HG02938 (cell line): Measurements from ENCODE around the gene PPP6R2.

Experiments
- ATAC-seq: cut with Tn5 transposase; IDR thresholded peaks from one replicate; pipeline ENCODE4 v1.9.1; 2021; ENCODE audit warnings: mild to moderate bottlenecking, moderate library complexity; ENCODE audit not compliant: unreplicated experiment

The PPP6R2 gene

DNA sequence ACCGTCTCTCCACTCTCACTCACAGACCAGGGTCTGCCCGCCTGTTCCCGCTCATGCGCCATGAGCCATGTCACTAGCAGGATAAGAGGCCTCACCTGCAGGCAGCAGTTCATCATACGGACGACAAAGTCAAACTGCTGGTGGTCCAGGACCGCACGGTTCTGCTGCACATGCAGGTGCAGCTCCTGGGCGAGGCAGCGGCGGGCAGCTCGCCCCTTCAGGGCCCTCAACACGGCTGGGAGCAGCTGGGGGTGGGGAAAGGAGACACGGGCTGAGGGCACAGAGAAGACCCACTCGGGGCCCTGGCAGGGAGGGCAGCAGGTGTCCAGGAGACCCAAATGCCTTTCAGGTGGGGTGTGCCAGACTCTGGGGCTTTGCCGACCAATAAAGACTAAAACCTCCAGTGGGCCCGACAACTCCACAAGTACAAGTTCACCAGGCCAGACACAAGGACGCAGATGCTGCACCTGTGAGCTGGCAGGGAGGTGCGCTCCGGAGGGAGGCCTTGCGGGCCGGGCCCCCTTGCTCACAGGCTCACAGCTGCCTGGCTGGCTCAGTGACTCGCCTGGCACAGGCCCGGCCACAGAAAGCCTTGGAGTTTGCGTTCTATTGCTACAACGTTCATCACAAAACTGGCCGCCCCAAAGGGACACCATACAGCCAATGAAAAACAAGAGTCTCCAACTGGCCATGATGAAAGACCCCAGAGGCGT, 120.2 kb downstream of the PPP6R2 start:
- no peak for ATAC-seq

DNA sequence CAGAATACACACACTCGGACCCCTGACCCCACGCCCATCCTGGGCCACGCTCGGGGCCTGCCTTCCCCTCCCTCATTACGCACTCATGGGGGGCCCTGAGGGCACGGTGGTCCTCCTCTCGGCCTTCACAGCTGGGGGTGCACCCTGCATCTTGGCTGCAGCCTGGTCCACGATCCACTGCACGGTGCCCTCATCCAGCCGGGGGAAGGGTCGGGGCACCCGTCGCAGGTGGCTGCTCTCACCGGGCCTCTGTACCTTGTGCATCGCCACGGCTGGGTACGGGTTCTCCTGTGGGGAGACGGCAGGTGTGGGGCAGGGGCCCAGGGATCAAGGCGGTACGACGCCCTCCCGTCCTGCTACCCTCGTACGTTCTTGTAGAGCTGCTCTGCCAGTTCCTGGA, 121.3 kb downstream of the PPP6R2 start:
- ATAC-seq: no peak

DNA sequence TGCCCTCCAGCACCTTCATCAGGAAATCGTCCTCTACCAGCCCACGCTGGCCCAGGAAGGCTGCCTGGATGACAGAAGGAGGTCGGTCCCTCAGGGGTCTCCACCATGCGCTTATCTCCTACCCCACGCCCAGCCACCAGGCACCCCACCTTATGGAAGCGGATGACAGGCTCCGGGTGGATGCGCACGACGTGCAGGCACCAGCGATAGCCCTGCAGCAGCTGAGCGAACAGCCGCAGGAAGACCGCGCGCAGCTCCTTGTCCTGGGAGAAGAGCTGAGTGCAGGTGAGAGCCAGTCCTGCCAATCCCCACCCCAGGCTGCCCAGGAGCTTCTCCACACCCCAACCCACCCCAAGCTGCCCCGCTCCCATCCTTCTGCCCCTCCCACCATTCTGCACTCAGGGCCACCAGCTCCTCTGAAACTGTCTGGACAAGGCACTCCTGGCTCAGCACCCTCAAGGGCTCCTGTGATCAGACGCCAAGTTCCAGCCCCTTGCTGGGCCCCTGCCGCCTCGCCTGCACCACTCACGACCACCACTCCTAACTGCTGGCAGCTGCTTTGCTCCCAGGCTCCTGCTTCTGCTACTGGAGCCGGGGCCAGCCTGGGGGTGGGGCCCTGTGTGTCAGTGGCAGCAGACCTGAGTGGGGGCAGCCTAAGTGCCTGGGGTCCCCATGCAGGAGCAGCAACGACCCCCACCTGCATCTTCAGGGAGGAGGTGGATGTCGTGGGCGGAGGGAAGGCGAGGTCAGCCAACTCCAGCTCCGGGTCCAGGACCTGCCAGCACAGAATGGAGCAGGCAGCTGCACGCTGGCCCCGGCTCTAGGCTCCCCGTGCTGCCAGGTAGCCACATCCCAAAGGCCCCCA, 122.2 kb downstream of the PPP6R2 start:
- no peak for ATAC-seq

DNA sequence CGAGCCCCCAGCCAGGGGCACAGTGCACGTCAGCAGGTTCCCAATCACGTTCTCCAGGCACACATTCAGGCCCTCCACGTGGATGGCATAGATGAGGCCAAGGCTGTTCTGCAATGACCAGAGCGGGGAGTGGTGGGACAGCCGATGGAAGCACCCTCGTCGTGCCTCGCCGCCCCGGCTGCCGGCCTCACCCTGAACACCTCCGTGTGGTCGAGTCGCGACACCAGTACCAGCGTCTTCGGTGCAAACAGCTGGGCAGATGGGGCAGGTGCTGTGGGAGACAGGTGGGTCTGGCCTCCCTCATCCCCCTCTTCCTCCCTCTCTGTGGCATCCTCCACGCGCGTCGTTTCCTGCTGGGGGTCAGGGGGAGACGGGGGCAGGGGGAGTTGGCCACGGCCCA, 124.2 kb downstream of the PPP6R2 start:
- ATAC-seq: no peak

DNA sequence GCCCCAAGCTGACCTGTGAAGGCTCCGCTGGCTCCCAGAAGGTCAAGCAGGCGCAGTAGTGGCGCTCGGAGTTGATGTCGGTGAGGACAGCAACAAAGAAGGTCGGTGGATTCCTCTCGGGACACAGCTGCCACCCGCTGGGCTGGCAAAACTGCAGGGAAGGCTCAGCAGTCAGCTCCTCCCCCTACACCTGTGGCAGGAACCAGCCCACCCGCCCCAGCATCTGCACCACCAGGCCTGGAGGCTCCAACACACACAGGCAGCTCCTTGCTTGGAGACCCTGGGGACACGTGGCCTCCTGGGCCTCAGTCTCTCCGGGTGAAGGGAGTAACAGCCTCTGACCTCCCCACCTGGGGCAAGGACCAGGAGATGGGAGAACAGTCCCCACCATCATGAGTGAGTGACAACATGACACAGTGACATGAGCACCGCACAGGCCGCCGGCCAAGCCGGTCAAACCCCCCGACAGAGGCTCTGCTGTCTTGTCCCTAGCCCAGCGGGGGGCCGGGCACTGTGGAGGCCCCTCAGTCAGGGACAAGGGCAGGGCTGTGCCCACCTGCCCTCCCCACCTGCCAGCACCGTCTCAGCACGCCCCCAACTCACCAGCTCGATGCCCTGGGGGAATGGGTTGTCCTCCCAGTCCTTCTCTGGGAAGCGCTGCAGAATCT, 124.8 kb downstream of the PPP6R2 start:
- ATAC-seq: no peak

DNA sequence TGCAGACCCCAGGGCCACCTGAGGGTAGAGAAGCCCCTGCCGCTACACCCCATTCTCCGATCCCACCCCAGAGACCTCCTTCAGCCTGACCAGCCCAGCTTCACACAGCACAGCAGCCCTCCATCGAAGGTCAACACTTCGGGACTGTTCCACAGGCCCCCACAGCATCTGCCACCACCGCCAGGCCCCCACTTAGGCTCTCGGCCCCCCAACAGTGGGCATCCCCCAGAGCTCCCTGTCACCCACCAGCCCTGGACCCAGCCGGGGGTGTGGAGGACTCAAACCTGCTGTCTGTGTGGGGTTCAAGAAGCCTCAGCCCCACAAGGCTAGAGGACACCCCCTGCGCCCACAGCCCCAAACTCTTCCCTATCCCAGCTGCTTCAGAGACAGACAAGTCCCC, 125.5 kb downstream of the PPP6R2 start:
- ATAC-seq: no peak

DNA sequence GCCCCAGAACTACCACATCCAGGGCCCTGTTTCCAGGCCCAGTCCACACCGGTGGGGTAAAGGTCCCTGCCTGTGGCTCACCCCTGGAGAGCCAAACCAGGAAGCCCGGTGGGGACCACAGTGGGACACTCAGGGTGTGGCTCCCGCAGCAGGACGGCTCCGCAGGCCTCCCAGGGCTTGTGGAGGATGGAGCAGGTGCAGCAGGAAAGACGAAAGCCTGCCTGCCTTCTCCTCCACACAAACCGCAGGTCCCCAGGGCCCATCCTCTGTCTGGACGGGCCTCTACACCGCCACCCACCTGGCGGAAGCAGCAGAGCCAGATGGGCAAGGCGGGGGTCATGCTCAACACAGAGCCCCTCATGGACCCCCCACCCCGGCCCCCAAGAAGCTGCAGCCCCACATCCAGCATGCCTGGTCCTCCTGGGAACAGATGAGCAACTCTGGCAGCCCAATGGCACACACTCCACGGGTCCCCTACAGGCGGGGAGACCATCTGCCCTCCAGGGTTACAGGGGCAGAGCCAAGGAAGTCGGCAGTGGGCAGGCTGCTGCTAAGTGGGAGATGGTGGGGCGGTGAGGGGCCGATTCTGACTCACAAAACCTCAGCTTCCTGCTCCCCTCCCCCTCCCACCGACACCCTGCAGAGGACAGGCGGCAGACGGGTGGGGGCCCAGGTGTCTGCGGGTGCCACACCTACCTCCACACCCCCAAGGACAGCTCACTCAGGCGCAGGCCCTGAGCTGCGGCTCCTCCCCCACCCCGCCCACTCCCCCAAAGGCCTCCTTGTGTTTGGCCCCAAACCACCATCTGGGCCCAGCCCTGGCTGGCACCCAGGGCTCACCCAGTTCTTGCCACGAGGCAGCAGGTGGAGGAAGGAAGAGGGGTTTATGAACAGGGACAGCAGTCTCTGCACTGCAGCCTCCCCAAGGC, 126.5 kb downstream of the PPP6R2 start:
- peak; percentile 50 for ATAC-seq

DNA sequence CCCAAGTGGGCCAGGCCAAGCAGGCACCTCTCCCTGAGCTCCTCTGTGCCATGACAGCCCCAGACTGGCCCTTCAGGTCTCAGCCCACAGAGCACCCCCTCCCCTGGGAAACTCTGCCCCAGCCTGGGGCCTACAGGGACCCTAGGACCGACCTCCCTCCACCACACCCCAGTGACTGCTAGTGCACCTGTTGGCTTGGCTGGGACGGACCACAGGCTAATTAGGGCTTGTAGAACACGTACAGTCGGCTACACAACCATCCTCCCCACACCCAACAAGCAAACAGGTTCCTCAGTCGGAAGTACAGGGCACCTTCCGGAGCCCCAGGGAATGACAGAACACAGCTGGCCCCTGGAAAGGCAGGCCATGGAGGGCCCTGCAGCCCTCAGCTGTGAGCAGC, 127.4 kb downstream of the PPP6R2 start:
- no peak for ATAC-seq

DNA sequence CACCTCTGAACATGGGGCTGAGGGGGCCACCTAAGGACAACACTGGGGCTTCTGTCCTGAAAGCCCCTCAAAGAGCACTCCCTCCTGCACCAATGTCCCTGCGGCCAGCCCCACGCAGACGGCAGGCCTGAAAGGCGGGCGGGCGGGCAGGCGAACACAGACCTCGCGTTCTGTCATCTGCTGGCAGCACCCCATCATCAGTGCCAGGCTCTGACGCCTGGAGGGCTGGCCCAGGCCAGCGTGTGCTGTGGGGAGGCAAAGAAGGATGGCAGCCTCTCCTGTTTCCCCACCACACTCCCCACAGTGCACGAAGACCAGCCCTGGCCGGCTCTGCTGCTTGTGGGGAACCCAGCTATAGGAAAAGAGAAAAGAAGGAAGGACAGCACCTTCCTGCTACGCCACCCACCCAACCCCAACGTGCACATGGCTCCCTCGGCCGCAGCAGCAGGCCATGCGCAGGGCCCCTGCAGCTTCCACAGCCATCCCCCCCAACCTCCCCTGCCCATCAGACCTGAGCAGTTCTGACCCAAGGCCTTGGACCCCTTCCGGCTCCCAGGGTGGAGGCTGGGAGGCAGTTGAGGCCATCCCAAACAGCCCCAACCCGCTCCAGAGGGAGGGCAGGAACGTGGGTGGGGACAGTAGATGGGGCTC, 128.2 kb downstream of the PPP6R2 start:
- no peak for ATAC-seq

DNA sequence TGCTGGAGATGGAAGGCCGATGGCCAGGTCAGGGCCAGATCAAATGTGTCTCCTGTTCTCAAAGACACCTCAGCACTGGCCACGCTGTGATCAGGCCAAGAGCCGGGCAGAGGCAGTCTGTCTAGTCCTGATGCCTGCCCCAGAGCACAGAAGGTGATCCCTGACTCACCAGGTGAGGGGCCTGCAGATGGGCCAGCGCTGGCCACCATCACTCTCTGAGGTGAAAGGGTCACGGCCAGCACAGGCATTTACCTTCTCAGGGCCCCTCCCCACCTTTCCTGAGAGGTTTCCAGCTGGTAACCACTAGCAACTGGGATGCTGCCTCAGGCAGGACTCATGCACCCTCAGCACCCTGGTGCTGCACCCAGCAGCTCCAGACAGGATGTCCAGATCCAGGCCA, 128.8 kb downstream of the PPP6R2 start:
- ATAC-seq: no peak

DNA sequence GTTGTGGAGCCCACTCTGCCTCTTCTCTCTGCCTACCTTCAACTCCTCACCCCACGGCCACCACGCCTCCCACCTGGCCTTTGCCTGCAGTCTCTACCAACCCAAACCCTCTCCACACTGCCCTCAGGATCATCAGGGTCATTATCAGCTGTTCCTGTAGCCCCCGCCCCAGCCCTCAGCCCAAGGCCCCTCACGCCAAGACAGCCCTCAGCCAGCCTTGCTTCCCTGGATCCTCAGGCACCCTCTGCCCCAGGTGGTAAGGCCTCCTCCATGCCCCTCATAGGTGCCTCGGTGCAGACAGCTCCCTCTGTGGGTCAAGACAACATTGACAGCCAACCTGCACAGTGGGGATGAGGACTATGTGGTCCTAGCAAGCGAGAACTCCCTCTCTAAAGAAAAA, 130.0 kb downstream of the PPP6R2 start:
- no peak for ATAC-seq

DNA sequence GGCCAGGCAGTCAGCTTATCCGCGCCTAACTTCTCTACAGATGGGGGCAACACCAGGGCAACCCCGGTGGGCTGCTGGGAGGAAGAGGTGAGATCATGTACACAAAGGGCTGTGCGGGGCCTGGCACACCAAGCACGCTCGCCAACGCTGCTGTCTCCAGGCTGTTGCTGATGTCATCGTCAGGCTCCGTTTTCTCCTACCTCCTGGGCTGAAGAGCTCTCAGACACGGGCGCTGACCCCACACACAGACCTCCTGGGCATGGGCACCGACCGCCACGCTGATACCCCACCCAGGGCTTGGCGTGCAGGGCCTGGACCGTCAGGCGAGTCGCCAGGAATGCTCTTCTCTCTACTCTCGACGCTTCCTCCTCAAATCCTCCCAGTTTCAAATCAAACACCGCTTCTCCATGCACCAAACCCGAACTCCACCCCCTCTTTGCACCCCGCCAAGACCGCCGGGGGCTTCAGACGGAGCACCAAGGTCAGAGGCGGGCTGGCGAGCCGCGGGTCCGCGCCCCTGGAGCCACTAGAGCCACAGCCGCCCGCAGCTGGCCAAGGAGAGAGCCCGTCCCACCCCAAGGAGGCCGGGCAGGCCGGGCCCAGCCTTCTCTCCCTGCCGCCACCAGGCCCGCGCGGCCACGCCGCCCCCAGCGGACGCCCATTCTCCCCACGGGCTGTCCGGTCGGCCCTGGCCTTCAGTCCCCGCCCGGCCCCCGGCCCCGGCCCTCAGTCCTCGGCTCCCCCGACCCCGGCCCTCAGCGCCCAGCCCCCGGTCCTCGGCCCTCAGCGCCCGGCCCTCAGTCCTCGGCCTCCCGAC, 130.9 kb downstream of the PPP6R2 start:
- no peak for ATAC-seq

DNA sequence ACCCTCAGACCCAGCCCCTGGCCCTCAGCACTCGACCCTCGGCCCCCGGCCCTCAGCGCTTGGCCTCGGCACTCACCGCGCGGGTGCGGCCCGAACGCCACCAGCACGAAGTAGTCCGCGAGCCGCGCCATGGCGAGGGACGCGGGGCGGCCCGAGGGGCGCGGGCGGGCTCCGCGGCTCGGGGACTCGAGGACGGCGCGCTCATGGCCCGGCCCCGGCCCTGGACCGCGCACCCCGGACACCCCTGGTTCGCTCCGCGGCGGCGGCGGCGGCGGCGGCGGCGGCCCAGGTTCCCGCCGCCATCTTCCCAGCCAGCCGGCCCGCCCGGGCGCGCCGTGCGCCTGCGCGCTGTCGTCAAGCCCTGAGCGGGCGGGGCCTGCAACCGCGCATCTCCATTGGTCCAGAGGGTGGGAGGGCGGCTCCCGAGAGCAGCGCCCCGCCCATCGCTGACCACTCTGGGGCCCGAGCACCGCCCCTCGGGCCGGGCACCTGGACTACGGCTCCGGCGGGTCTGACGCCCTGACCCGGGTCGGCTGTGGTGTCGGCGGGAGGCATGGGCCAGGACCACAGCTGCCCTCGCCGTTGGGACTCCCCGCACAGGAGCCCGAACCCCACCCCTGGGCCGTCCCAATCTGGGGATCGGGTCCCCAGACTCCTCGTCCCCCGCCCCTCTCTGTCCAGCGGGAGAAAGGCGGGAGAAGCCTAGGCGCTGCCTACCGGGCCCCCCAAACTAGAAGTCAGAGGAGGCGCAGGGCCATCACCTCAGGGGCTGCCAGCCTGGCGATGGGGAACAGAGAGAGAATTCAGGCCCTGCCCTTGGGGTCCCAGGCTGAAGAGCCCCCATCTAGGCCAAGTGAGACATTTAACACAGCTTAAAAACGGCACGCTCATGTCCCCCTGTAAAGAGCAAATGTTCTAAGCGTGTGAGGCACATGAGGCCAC, 131.9 kb downstream of the PPP6R2 start, which contains the start of gene SBF1:
Gene SBF1 (minus strand): TSS at position 326 of the 942 bp plus-strand sequence. CDS start 195 bp downstream, at position 131.
- peak; percentile 54 for ATAC-seq

DNA sequence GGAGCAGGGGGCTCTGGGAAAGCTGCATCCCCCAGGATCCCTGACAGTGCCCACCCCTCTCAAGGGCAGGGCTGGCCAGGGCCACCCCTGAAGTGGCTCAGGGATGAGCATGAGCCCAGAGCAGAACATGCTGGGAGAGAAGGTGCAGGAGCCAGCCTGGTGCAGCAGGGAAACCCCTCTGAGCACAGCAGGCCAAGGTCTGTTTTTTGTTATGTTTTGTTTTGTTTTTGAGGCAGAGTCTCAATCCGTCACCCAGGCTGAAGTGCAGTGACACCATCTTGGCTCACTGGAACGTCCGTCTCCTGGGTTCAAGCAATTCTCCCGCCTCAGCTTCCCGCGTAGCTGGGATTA, 132.5 kb downstream of the PPP6R2 start:
- ATAC-seq: no peak

DNA sequence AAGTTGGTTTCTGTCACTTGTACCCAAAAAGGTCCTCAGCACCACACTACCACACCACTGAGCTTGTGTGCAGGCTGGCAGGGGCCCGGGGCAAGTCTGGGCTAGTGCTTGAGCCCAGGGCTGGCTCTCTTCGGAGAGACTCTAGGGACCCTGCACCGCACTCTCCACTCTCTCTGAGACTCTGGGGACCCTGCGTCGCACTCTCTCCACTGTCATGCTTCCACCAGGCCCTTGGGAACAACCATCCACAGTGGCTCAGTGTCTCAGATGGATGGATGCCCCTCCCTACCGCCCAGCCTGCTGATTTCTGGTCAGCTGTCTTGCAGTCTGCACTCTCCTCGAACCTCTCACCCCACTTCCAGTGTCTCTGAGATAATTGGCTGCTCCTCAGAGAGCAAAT, 133.7 kb downstream of the PPP6R2 start:
- ATAC-seq: no peak

DNA sequence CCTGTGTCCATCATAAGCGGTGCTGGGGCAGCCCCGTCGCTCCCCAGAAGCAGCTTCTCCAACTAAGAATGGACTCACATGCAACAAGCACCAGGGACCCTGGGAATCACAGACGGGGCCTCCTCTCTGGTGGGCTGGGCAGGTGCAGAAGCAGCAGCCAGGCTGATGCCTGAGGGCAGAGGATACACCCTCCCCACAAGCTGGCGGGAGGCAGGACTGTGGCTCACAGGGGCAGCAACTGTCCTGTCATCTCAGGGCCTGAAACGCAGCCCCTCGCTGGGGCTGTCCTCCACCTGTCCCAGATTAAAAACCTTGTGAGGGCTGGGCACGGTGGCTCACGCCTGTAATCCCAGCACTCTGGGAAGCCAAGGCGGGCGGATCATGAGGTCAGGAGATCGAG, 134.8 kb downstream of the PPP6R2 start:
- no peak for ATAC-seq

DNA sequence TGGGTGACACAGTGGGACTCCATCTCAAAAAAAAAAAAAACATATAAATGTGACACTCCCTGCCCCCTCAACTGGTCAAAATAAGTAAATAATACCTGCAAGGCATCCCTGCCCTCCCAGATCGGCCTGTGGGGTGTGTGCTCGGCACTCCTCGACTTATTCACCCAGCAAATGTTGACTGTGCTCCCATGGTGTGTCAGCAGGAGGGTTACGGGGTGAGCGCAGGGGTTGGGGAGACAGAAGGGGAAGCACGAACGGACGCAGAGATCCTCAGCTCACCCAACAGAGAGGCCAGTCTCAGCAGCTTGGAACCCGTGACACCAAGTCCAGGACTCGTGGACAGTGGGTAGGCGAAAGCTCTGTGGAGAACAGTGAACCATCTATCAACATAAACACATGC, 136.6 kb downstream of the PPP6R2 start:
- ATAC-seq: no peak

DNA sequence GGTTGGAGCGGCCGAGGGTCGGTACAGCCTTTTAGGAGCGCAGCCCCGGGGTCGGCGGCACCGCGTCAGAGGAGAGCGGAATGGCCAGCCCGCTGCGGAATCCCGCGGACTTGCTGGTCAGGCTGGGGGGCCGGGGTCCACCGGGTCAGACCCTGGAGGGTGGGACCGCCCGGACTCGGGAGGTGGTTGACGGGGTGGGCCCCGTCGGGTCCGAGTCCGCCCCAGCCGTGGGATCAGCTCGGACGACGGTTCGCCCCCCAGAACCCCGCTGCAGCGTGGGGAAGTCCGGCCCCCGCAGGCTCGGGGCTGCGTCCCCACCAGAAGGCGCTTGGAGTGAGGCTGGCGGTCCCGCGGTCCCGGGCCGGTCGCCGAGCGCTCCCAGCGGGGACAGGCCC, 137.9 kb downstream of the PPP6R2 start:
- ATAC-seq: no peak
